IMR-90 (cell line): Measurements from ENCODE around the gene THOC6. TPM values are rescaled to one million over a fixed set of nuclear protein-coding genes. Genes with fewer than 3 reads are reported as not detected.

Experiments
- ATAC-seq: fragments of 200-7000 bp; cut with Tn5 transposase; 2 replicates; pipeline ENCODE4 v1.9.1; 2020; ENCODE audit warnings: low read depth, mild to moderate bottlenecking, moderate library complexity
- BruUV-seq: library from RNA; stranded (reverse); fragments of 400-500 nt; replicated peaks from 2 replicates; lab custom pipeline; 2021; lab: Mats Ljungman, UMichigan
- CTCF ChIA-PET: fragments of 300-600 bp; formaldehyde crosslinking; extraction: SDS; loops from one replicate; lab custom pipeline; 2021; ENCODE audit warnings: antibody characterized with exemption; lab: Yijun Ruan, JAX
- POLR2A ChIA-PET: fragments of 300-600 bp; sonication (Branson Sonifier 250); formaldehyde crosslinking; loops from one replicate; lab custom pipeline; 2022; ENCODE audit warnings: antibody characterized with exemption; ENCODE audit not compliant: unreplicated experiment; lab: Charles Lee
- DNase-seq: peaks from one replicate; pipeline ENCODE4 v3.0.0; 2013
- H2AFZ ChIP-seq: replicated peaks from 2 replicates; pipeline ENCODE3; 2013; ENCODE audit warnings: low read length, mild to moderate bottlenecking; ENCODE audit not compliant: poor library complexity
- H2AK5ac ChIP-seq: 2 replicates; pipeline ENCODE4 v1.6.1; 2013; ENCODE audit warnings: low read depth, low read length, inconsistent platforms
- H2AK9ac ChIP-seq: replicated peaks from 2 replicates; pipeline ENCODE3; 2013; ENCODE audit warnings: mild to moderate bottlenecking, low read depth, low read length, moderate library complexity; ENCODE audit not compliant: poor library complexity
- H2BK120ac ChIP-seq: 2 replicates; pipeline ENCODE4 v1.6.1; 2013; ENCODE audit warnings: low read depth, low read length, inconsistent platforms
- H2BK15ac ChIP-seq: 3 replicates; pipeline ENCODE4 v1.6.1; 2013; ENCODE audit warnings: low read depth, low read length, inconsistent platforms
- H2BK20ac ChIP-seq: 2 replicates; pipeline ENCODE4 v1.6.1; 2013; ENCODE audit warnings: low read depth, mild to moderate bottlenecking, inconsistent platforms, low read length, moderate library complexity
- H2BK5ac ChIP-seq: 2 replicates; pipeline ENCODE4 v1.6.1; 2013; ENCODE audit warnings: mild to moderate bottlenecking, low read depth, low read length, inconsistent platforms; ENCODE audit not compliant: poor library complexity, severe bottlenecking
- H3K14ac ChIP-seq: replicated peaks from 2 replicates; pipeline ENCODE4 v1.6.1; 2013; ENCODE audit warnings: low read depth, low read length, inconsistent platforms
- H3K18ac ChIP-seq: 2 replicates; pipeline ENCODE4 v1.6.1; 2013; ENCODE audit warnings: low read depth, low read length, control low read depth
- H3K23ac ChIP-seq: 2 replicates; pipeline ENCODE4 v1.6.1; 2013; ENCODE audit warnings: low read depth, low read length, inconsistent platforms
- H3K27ac ChIP-seq: 2 replicates; pipeline ENCODE4 v1.5.1; 2013; ENCODE audit warnings: mild to moderate bottlenecking, control low read depth, low read length; ENCODE audit not compliant: insufficient read depth
- H3K27me3 ChIP-seq: 2 replicates; pipeline ENCODE4 v1.6.1; 2013; ENCODE audit warnings: low read length; ENCODE audit not compliant: control insufficient read depth, insufficient read depth
- H3K36me3 ChIP-seq: 2 replicates; pipeline ENCODE4 v1.6.1; 2013; ENCODE audit warnings: low read length, mixed read lengths; ENCODE audit not compliant: control insufficient read depth, insufficient read depth
- H3K4ac ChIP-seq: 2 replicates; pipeline ENCODE4 v1.6.1; 2013; ENCODE audit warnings: low read depth, low read length, inconsistent platforms
- H3K4me1 ChIP-seq: 2 replicates; pipeline ENCODE4 v1.6.1; 2013; ENCODE audit warnings: low read length, mixed read lengths; ENCODE audit not compliant: control insufficient read depth, insufficient read depth
- H3K4me2 ChIP-seq: 2 replicates; pipeline ENCODE4 v1.6.1; 2013; ENCODE audit warnings: low read depth, mild to moderate bottlenecking, control low read depth, low read length, moderate library complexity
- H3K4me3 ChIP-seq: 2 replicates; pipeline ENCODE4 v1.5.1; 2013; ENCODE audit warnings: low read depth, mild to moderate bottlenecking, control low read depth, low read length, moderate library complexity; ENCODE audit not compliant: insufficient read depth
- H3K56ac ChIP-seq: 2 replicates; pipeline ENCODE4 v1.6.1; 2013; ENCODE audit warnings: low read length, inconsistent platforms; ENCODE audit not compliant: insufficient read depth; ENCODE audit errors: extremely low read depth
- H3K79me1 ChIP-seq, 2 experiments: 2 replicates each; pipeline ENCODE4 v1.6.1; 2013; ENCODE audit warnings: low read length in 2 of 2, inconsistent platforms in 1 of 2, low read depth in 1 of 2
- H3K9ac ChIP-seq: 2 replicates; pipeline ENCODE4 v1.6.1; 2013; ENCODE audit warnings: low read depth, low read length, control low read depth
- H3K9me1 ChIP-seq: 2 replicates; pipeline ENCODE4 v1.6.1; 2013; ENCODE audit warnings: low read length, inconsistent platforms; ENCODE audit not compliant: insufficient read depth
- H3K9me3 ChIP-seq: 2 replicates; pipeline ENCODE4 v1.6.1; 2013; ENCODE audit warnings: low read length; ENCODE audit not compliant: control insufficient read depth, insufficient read depth
- H4K20me1 ChIP-seq: 2 replicates; pipeline ENCODE4 v1.6.1; 2013; ENCODE audit warnings: low read length, inconsistent platforms; ENCODE audit not compliant: insufficient read depth
- H4K5ac ChIP-seq: 2 replicates; pipeline ENCODE4 v1.6.1; 2013; ENCODE audit warnings: mild to moderate bottlenecking, low read depth, low read length, control low read depth
- H4K8ac ChIP-seq, 2 experiments: 2 replicates each; pipeline ENCODE4 v1.6.1; 2013; ENCODE audit warnings: low read depth in 2 of 2, low read length in 2 of 2, control low read depth in 1 of 2, inconsistent platforms in 1 of 2
- H4K91ac ChIP-seq: 2 replicates; pipeline ENCODE4 v1.6.1; 2013; ENCODE audit warnings: low read depth, low read length, inconsistent platforms; ENCODE audit not compliant: insufficient read depth
- BHLHE40 ChIP-seq: fragments of 150-350 bp; IDR thresholded peaks from 2 replicates; pipeline ENCODE4 v1.6.1; 2016; ENCODE audit warnings: mild to moderate bottlenecking, low read depth, low read length
- CEBPB ChIP-seq: IDR thresholded peaks from 2 replicates; pipeline ENCODE4 v1.6.1; 2012; ENCODE audit warnings: low read depth, low read length, improper control_type of control experiment
- CHD1 ChIP-seq: IDR thresholded peaks from 2 replicates; pipeline ENCODE4 v1.6.1; 2012; ENCODE audit warnings: low read depth, low read length, improper control_type of control experiment
- FOS ChIP-seq: fragments of 150-350 bp; IDR thresholded peaks from 2 replicates; pipeline ENCODE4 v1.6.1; 2016; ENCODE audit warnings: low read depth, low read length
- MAFK ChIP-seq: IDR thresholded peaks from 2 replicates; pipeline ENCODE4 v1.6.1; 2012; ENCODE audit warnings: low read depth, low read length, improper control_type of control experiment
- MAZ ChIP-seq: IDR thresholded peaks from 2 replicates; pipeline ENCODE4 v1.6.1; 2012; ENCODE audit warnings: low read depth, mild to moderate bottlenecking, low read length, improper control_type of control experiment, moderate library complexity, borderline replicate concordance
- MXI1 ChIP-seq: IDR thresholded peaks from 2 replicates; pipeline ENCODE4 v1.6.1; 2012; ENCODE audit warnings: low read depth, mild to moderate bottlenecking, low read length, moderate library complexity, borderline replicate concordance
- NFE2L2 ChIP-seq: fragments of 150-350 bp; IDR thresholded peaks from 2 replicates; pipeline ENCODE4 v1.6.1; 2016; ENCODE audit warnings: low read depth, mild to moderate bottlenecking, low read length
- POLR2A ChIP-seq: IDR thresholded peaks from 2 replicates; pipeline ENCODE4 v1.6.1; 2012; ENCODE audit warnings: mild to moderate bottlenecking, low read depth, low read length
- RAD21 ChIP-seq: IDR thresholded peaks from 2 replicates; pipeline ENCODE4 v1.6.1; 2012; ENCODE audit warnings: low read length, improper control_type of control experiment
- RCOR1 ChIP-seq: IDR thresholded peaks from 2 replicates; pipeline ENCODE4 v1.6.1; 2012; ENCODE audit warnings: mild to moderate bottlenecking, low read length, improper control_type of control experiment; ENCODE audit not compliant: insufficient replicate concordance
- RFX5 ChIP-seq: IDR thresholded peaks from 2 replicates; pipeline ENCODE4 v1.8.0; 2012; ENCODE audit warnings: low read depth, mild to moderate bottlenecking, low read length, moderate library complexity
- SMC3 ChIP-seq: fragments of 150-350 bp; IDR thresholded peaks from 2 replicates; pipeline ENCODE4 v1.6.1; 2016; ENCODE audit warnings: low read depth, mild to moderate bottlenecking, antibody characterized with exemption, low read length, moderate library complexity
- WGBS, 2 experiments: methylation state at CpG; one replicate each; pipeline versions ENCODE4 v1.1.5 to v1.1.7; 2013; ENCODE audit warnings: missing lambda C conversion rate in 2 of 2; ENCODE audit not compliant: insufficient read length in 1 of 2; ENCODE audit errors: extremely low coverage in 2 of 2; 5-methylcytosine and 5-hydroxymethylcytosine counted together
- dilution Hi-C: fragments of 300-500 bp; cut with HindIII; formaldehyde crosslinking; loops from one replicate; pipeline ENCODE4 v1.14.3; 2018; ENCODE audit warnings: low sequenced_read_pairs; ENCODE audit not compliant: unreplicated experiment
- in situ Hi-C: fragments of 300-500 bp; cut with MboI; formaldehyde crosslinking; loops from 3 replicates; pipeline ENCODE4 v1.14.3; 2019; ENCODE audit warnings: low sequenced_read_pairs, inconsistent platforms, mixed read lengths
- intact Hi-C: fragments of 100-400 bp; cut with micrococcal nuclease; formaldehyde crosslinking; loops from 2 replicates; pipeline ENCODE4 v1.10.0; 2022
- polyA plus RNA-seq, 3 experiments: library from polyadenylated mRNA; depleted of rRNA; stranded (reverse); fragments of >200 nt; gene quantifications; 2 replicates each; pipeline ENCODE4 v1.2.3, GENCODE V29; 2012; ENCODE audit warnings: low replicate concordance in 1 of 3
- total RNA-seq: library from RNA; depleted of rRNA; stranded (reverse); fragments of >200 nt; gene quantifications from 2 replicates; pipeline ENCODE4 v1.2.3, GENCODE V29; 2012
- TF ChIP-seq, protein P1 (sequence below): fragments of 150-350 bp; IDR thresholded peaks from 2 replicates; pipeline ENCODE4 v1.6.1; 2016; ENCODE audit warnings: low read depth, mild to moderate bottlenecking, low read length, moderate library complexity, borderline replicate concordance
- TF ChIP-seq, protein P2 (sequence below): conservative IDR thresholded peaks from 2 replicates; pipeline ENCODE4 v1.5.1; 2012; ENCODE audit warnings: mild to moderate bottlenecking, low read depth, low read length, improper control_type of control experiment
- TF ChIP-seq, protein P3 (sequence below): fragments of 150-350 bp; IDR thresholded peaks from 2 replicates; pipeline ENCODE4 v1.6.1; 2017; ENCODE audit warnings: mild to moderate bottlenecking, antibody characterized with exemption, low read length, low read depth

The THOC6 gene
- total and polyA plus RNA-seq, 2 of the 4 experiments (the other 2 are of a cell fraction) = 16.8 to 23.1 TPM

DNA sequence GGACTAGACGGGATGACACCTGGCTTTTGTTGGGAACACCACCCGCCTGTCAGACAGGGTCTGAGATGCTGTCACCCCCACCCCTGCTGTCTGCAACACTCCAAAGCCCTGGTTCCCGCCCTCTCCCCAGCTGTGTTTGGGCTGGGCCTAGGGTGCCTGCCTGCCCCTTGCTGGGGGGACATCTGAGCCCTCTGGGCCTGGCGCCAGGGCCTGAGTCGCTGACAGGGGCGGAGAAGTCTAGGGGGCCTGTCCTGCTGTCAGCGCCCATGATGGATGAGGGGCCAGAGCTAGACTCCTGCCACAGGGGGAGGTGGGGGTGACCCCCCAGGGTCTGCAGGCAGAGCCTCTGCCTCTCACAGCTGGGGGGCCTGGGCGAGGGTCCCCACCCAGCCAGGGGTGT, 36.0 kb upstream of the THOC6 start:
- dilution Hi-C loops = no loop called here
- Histone ChIP-seq H3K23ac (no peak overlapping the region), H3K79me1 (no peaks in the 10 kb centered on the region), H3K4me2 (no peak overlapping the region), H4K20me1 (no peaks in the 10 kb centered on the region), H2BK120ac (no peak overlapping the region), H3K9me3 (no peaks in the 10 kb centered on the region), H3K27me3 (peaks cover 21% of the 10 kb centered on the region), H3K9me1 (no peaks in the 10 kb centered on the region), H4K8ac (no peak overlapping the region), H2AK5ac (no peak overlapping the region), H3K56ac (no peak overlapping the region), H2AFZ (no peak overlapping the region), H3K14ac (no peak overlapping the region), H3K4me3 (no peak overlapping the region), H3K9ac (no peak overlapping the region), H4K5ac (no peak overlapping the region), H3K18ac (no peak overlapping the region), H3K36me3 (no peaks in the 10 kb centered on the region), H3K27ac (no peak overlapping the region), H2BK15ac (no peak overlapping the region), H3K4ac (no peak overlapping the region), H2BK5ac (no peak overlapping the region), H4K91ac (no peak overlapping the region), H2AK9ac (no peak overlapping the region), H2BK20ac (no peak overlapping the region), H3K4me1 (peaks cover 2% of the 10 kb centered on the region; the same call in 1 of the 2 replicates)
- intact Hi-C loops = no loop called here
- no peak for ATAC-seq
- DNase-seq = no peak
- no TSS peak for BruUV-seq
- WGBS, 2 experiments = 0% methylated on average over 1 of the region's 8 CpGs; no CpG with 5 or more reads in 1 of the 2 experiments
- CTCF ChIA-PET = no interaction called here
- in situ Hi-C loops = no loop called here
- TF ChIP-seq MAFK (no peak), MXI1 (no peak), FOS (no peak), NFE2L2 (no peak), CHD1 (no peak), SMC3 (no peak), RAD21 (no peak), CEBPB (no peak), BHLHE40 (no peak), RFX5 (no peak), RCOR1 (no peak), MAZ (no peak), POLR2A (no peak)
- TF ChIP-seq, protein P1, sequence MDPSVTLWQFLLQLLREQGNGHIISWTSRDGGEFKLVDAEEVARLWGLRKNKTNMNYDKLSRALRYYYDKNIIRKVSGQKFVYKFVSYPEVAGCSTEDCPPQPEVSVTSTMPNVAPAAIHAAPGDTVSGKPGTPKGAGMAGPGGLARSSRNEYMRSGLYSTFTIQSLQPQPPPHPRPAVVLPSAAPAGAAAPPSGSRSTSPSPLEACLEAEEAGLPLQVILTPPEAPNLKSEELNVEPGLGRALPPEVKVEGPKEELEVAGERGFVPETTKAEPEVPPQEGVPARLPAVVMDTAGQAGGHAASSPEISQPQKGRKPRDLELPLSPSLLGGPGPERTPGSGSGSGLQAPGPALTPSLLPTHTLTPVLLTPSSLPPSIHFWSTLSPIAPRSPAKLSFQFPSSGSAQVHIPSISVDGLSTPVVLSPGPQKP = no peak
- TF ChIP-seq, protein P2, sequence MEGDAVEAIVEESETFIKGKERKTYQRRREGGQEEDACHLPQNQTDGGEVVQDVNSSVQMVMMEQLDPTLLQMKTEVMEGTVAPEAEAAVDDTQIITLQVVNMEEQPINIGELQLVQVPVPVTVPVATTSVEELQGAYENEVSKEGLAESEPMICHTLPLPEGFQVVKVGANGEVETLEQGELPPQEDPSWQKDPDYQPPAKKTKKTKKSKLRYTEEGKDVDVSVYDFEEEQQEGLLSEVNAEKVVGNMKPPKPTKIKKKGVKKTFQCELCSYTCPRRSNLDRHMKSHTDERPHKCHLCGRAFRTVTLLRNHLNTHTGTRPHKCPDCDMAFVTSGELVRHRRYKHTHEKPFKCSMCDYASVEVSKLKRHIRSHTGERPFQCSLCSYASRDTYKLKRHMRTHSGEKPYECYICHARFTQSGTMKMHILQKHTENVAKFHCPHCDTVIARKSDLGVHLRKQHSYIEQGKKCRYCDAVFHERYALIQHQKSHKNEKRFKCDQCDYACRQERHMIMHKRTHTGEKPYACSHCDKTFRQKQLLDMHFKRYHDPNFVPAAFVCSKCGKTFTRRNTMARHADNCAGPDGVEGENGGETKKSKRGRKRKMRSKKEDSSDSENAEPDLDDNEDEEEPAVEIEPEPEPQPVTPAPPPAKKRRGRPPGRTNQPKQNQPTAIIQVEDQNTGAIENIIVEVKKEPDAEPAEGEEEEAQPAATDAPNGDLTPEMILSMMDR = no peak
- TF ChIP-seq, protein P3, sequence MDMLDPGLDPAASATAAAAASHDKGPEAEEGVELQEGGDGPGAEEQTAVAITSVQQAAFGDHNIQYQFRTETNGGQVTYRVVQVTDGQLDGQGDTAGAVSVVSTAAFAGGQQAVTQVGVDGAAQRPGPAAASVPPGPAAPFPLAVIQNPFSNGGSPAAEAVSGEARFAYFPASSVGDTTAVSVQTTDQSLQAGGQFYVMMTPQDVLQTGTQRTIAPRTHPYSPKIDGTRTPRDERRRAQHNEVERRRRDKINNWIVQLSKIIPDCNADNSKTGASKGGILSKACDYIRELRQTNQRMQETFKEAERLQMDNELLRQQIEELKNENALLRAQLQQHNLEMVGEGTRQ = no peak
- POLR2A ChIA-PET = no interaction called here
